GM19324 (cell line): ENCODE results near the gene PRR9.
"Not testable (repeated sequence)": the region's sequence is repeated elsewhere in the genome, so short reads cannot be mapped to it uniquely, and the experiment has no call there.

ENCODE experiments used
- ATAC-seq: cut with Tn5 transposase; IDR thresholded peaks from one replicate; pipeline ENCODE4 v1.9.1; 2021; ENCODE audit warnings: mild to moderate bottlenecking, moderate library complexity; ENCODE audit not compliant: unreplicated experiment, low FRiP score

The PRR9 gene

DNA sequence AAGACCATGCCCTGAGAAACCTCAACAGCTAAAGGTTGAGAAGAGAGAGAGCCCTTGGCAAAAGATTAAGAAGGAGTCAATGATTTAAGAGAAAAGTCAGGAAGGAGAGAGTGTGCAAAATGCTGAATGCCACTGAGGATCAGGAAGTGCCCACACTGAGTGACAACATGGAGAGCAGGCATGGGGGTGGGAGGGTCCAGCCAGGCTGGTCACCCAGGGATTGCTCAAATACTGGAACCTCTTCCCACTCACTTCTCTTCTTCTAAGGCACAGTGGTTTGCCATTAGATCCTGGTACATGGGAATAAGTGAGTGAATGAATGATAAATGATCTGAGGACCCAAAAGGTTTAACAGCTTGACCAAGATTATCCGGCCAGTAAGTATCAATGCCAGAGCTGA, 11.1 kb downstream of the PRR9 start:
- ATAC-seq = no peak

DNA sequence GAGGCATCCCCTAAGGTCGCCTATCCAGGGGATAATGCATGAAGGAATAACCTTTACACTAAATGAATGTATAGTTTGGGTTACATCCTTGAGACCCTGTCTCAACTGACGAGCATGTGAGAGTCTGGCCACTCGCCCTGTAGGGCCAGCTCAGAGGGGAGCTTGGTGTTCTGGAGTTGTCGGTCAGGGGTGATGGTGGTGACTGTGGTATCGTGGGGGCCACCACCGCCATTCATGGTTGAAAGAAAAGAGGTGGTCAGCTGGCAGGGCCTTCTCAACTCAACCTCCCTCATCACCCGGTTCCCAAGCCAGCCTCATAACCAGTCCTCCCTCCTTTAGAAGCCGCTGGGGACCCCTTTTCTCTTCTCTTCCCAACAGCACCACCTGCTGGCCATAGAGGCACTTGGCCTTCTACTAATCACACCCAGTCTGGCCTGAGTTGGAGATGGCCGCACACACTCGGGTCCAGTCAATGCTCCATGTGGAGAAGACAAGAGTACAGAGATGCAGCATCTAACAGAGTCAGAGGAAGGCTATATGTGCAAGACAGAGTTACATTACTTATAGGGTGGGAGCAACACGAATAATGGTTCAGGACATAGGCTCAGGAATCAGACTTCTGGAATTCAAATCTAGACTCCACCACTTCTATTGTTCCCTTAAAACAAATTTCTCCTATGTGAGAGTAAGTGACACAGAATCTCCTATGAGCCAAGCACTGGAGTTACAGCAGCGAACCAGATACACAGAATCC, 11.9 kb downstream of the PRR9 start:
- ATAC-seq = not testable (repeated sequence)

DNA sequence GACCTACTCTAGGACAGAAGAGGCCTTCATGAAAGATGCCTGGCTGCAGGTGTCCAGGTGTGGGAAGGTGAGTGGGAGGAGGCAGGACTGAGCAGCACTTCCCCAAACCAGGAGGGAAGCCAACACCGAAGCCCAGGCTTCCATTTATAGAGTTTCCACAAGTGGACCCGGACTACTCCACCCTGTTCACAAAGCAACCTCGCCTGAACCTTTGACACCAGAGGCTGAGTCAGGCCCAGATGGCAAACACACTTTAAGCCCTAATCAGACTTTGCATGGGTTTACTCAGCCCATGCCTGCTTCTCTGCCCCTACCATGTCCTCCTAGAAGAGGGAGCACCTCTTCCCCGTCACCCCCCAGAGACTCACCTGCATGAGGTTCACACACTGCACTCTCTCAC, 14.0 kb downstream of the PRR9 start:
- ATAC-seq = no peak

DNA sequence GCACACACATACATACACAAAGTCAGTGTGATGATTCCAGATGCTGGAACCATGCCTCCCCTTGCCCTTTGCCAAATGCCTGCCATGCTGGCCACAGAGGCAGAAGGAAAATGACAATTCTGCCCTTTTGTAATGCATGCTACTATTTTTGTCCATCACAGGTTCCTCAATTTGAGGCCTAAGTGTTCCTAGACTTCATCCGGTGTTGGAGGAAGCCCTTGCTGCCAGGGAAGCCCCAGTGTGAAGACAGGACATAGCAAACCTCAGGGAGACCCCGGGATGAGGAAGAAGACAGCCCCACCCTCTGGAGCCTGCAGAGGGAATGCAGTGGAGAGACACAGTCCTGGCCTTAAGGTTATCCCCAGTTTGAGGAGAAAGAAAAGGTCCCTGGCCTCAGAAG, 14.4 kb downstream of the PRR9 start:
- ATAC-seq = no peak

DNA sequence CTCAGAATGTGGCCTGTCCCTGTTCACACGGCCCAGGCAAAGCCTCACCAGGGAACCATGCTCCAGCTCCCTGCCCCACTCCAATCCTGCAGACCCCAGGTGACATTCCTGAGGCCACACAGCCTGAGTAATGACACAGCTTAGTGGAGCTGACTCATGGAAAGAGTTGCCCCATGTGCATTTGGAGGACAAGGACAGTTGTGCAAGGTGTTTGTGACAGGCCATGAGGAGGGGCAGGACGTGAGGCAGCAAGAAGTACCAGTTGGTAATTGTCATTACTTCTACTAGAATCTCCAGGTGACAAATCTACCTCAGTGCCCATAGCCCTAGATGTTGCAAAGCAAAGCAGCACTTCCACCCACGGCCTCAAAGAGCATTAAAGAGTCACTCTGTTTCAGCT, 15.2 kb downstream of the PRR9 start:
- ATAC-seq = no peak

DNA sequence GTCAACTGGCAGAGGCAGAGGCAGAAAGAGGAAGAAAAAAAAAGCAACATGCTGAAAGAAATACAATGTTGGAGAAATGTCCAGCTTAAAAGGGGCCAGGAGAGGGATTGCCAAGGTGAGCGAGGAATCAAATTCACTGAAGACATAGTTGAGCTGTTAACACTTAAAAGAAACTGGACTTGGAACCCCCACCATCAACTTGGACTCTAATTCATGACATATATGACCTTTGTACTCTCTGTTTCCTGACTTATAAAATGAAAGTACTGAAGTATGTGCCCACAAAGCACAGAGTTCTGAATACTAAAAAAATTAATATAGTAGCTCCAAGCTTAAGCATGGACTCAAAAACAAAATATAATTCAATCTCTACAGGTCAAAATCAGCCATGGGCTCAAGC, 16.1 kb downstream of the PRR9 start:
- ATAC-seq = no peak

DNA sequence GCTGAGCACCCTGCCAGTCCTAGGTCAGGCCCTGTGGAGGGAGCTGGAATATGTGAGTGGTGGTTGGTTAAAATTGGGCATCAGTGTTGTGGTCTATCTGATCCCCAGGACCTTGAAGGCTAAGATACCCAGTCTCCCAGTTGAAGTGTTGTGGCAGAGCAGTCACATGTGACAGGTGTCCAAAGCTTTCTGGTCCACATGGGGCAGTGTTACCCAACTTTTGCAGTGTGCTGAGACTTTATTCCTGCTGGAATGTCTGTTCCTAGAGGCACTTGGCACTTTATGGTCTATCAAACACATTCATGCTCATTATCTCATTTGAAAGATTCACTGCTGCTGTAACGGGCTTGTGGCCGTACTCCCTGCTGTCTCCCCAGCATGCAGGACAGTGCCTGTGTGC, 21.1 kb downstream of the PRR9 start:
- no peak for ATAC-seq

DNA sequence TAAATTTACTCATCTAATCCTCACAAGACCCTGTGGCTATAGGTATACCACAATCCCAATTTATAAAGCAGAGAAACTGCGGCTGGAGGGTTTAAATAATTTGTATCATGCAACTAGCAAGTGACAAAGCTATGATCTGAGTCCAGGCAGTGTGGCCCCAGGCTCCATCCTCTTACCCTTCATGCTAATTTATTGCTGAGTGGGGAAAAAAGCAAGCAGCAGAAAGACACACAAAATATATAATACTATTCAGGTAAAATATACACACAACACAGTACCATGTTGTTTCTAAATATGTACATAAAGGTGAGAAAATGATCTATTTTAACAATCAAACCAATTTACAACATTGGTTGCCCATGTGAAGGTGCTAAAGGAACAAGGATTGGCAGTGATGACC, 24.8 kb downstream of the PRR9 start:
- ATAC-seq = no peak

DNA sequence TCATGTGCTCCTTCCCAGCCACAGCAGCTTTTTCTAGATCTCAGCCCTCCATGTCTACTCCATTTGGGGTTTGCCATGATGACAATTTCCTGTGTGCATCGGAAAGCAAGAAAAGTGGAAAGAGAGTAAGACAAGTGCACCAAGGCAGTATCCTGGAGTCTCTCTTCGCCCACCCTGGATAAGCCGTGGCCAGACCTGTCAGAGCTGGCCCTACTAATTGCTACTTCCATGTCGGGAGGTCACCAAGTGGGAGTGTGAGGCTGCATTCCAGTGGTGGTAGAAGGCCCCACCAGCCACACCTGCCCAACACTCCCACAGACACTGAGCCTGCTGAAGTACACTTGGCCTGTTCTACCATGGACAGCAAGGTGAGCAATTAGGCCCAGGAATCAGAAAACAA, 28.1 kb downstream of the PRR9 start:
- no peak for ATAC-seq

DNA sequence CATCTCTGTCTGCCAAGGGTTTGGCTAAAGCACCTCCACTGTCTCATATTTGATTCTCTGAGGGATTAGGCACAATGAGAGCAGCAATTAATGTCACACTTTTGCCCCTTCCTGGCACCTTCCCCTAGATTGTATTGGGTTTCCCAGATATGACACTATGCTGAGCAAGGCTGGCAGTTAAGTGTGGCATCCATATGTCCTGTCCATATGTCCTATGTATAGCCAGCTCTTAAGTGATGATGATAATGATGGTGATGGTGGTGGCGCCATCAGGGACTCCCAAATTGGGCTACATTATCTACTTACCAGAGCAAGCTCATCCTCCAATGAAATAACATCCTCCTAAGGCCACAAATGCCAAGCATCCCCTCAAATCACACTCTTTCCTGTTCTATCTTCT, 28.6 kb downstream of the PRR9 start:
- no peak for ATAC-seq

DNA sequence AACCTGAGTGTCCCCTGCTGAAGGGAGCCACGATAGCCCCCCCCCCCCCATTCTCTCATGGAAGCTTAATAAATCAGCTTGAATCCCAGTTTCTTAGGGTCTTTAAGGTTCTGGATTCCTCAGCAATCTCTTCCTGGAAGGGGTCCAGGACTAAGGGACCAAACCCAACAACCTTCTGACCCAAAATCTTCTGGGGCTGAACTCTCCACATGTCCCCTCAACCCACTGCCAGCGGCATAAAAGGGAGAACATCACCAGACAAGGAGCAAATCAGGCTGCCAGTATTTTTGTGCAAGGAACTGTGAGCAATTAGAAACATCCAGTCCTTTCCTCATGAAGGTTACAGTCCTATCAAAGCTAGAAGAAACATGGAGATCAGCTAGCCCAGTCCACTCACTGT, 29.4 kb downstream of the PRR9 start:
- no peak for ATAC-seq

DNA sequence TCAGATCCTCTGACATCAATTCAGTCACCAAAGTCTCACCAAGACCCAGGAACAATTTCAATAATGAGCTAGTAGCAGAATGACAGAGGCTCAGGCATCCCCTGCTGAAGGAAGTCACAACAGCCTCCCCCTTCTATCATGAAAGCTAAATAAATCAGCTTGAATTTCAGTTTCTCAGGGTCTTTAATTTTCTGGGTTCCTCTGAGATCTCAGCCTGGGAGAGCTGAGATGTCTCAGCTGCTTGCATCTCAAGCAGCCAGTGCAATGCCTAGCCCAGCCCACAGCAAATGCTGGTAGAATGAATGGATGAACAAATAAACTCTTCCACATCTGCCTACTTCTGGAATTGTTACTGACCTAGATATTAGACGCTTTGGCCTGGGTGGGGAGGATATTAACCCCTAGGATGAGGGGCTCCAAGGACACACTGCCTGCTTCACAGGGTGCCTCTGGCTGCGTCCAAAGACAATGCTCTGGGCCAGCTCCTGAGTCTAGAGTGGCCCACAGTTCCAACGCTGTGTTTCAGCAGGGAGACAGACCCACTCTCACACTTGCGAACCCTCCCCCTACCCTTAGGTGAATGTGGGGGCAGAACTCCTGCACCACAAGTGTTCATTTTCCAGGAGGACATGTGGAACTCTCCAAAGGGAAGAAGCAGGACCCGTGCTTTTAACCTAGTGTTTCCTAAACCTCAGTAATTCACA, 30.9 kb downstream of the PRR9 start:
- ATAC-seq = no peak

DNA sequence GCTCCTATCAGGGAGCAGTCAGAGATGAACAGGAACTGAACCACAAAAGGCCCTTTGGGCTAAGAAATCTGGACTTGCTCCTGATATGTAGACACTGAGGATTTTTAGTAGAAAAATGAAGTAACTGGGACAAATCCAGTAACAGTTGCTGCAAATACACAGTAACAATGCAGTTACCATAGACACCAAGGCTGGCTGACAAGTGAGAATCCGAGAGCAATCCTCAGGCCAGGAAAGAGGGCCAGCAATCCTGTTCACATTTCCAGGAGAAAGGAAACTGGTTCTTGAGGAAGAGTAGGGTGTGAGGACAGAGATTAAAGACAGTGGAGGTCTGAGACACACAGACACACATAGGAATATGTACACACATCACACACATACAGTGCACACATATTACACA, 32.8 kb downstream of the PRR9 start:
- ATAC-seq = no peak

DNA sequence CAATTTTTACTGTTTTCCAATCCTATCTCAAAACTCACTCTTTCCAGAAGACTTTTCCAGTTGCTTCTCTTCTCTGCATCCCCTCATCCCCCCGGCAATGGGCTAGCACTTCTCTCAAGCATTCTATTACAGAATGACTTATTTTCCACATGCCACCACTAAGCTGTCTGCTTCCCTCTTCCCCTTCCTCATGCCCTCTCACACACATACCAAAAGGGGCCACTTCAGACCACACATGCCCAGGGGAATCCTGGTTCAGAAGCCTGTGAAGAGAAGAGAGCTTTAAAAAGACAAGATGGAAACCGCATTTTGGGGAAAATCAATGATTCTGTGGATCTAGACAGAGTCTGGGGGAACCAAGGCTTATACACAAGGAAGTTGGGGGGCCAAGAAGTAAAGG, 33.7 kb downstream of the PRR9 start:
- ATAC-seq = no peak

DNA sequence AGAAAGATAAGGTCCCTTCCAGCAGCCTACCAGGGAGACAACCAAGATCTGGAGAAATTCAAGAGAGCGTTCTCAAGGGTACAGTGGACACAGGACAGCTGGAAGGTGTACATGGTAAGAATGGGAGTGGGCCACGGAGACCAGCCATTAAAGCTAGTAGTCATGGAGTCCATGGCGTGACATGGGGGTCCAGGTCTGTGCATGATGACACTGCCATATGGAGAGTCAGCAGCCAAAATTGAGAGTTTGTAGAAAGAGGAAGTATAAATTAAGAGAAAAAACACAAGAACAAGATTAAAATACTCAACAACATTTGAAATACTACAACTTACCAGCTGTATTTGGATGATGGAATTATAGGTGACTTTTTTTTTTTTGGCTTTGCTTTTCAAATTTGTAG, 34.2 kb downstream of the PRR9 start:
- no peak for ATAC-seq

DNA sequence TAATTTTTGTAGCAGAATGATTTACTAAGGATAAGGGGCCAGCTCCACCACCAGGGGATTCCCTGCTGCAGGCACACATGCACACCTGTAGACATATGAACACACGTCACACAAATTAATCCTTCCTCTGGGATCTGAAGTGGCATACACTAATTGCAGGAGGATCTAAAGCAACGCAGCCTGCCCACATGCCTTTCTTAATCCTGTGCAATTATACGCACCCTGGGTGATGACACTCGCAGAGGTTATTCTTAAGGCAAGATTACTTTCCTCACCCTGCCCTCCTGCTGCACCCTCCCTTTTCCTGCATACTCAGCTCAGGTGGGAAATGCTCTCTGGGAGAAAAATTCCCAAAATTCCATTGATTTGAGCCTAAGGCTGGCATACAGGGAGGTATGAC, 34.6 kb downstream of the PRR9 start:
- ATAC-seq = no peak

DNA sequence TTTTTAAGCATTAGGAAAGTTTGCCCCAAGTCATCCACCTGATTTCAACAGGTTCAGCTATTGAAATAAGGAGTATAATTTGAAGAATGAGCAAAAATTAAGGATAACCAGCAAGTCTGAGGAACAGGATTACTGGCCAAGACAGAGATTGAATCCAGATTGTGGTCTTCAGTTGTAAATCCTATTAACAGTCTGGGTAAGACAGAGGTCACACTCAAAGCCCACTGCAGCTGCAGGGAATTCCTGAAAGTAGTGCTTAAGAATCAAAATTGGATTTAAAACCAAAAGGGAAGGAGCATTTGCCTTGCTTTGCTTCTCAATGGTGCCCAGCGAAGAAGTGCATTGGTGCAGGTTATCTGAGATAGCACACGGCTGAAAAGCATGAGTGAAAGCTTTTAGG, 35.7 kb downstream of the PRR9 start:
- no peak for ATAC-seq

DNA sequence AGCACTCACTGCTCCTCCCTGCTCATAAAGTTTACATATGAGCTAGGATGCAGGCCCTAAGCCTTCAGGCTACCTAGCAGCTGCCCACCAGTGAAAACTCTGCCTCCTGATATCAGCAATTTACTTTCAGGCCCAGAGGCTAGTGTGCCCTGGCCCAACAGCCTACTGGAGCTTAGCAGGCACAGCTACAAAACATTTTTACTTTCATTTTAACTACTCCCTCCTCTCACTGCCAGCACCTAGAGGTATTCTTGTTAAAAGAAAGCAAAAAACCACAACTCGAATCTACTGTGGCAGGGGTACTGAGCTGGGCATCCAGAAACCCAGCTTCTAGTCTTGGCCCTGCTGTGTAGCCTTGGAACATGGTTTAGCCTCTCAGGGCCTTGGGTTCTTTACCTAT, 36.3 kb downstream of the PRR9 start:
- peak; percentile 71 for ATAC-seq

DNA sequence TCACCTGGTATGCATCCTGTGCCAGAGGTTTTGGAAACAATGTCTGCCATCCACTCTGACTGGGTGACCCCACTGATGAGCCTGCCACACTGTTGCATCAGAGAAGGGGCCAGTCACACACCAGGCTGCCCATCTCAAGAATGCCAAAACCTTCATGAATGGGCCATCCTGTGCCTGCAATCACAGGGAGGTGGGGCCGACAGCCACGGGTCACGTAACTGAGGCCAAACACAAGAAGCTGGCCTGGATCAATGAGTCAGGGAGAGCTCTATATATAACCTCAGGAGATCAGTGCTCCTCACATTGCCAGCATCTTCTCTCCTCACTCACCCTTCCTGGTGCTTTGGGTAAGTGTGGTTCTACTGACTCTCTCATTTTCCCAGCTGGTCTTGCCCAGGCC, 42.0 kb downstream of the PRR9 start, which contains the start of gene LORICRIN:
TSS of gene LORICRIN (plus strand) at position 301 of the 400 bp plus-strand sequence. CDS start 1,263 bp downstream, outside the sequence.
- ATAC-seq = no peak

DNA sequence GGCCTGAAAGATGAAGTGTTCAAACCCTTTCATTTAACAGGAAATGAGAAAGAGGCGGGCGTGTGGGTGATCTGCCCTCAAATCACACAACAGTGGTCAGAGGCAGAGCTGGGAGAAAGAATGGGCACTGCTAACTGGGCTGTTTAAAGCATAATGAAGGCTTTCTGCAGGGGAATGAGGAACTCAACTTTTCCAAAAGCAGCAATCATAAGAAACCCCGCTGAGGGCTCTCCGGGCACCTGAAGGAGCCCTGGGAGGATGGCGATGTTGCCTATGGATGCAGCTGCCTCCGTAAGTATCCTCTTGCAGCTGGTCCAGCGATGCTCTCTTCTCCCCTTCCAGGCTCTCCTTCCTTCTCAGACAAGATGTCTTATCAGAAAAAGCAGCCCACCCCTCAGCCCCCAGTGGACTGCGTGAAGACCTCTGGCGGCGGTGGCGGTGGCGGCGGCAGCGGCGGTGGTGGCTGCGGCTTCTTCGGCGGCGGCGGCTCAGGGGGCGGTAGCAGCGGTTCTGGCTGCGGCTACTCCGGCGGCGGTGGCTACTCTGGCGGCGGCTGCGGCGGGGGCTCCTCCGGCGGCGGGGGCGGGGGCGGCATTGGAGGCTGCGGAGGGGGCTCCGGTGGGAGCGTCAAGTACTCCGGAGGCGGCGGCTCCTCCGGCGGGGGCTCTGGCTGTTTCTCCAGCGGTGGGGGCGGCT, 43.3 kb downstream of the PRR9 start:
- ATAC-seq = no peak

DNA sequence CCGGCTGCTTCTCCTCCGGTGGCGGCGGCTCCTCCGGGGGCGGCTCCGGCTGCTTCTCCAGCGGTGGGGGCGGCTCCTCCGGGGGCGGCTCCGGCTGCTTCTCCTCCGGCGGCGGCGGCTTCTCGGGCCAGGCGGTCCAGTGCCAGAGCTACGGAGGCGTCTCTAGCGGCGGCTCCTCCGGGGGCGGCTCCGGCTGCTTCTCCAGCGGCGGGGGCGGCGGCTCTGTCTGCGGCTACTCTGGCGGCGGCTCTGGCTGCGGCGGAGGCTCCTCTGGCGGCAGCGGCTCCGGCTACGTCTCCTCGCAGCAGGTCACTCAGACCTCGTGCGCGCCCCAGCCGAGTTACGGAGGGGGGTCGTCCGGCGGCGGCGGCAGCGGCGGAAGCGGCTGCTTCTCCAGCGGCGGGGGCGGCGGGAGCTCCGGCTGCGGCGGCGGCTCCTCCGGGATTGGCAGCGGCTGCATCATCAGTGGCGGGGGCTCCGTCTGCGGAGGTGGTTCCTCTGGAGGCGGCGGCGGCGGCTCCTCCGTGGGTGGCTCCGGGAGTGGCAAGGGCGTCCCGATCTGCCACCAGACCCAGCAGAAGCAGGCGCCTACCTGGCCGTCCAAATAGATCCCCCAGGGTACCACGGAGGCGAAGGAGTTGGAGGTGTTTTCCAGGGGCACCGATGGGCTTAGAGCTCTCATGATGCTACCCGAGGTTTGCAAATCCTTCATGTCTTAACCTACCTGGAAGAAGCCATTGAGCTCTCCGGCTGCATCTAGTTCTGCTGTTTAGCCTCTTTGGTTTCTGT, 44.1 kb downstream of the PRR9 start:
- ATAC-seq = no peak
